Activated CD4-positive, alpha-beta T cell treated with anti-CD3 and anti-CD28 coated beads for 4 hours (primary cell): ENCODE results near the gene BANP.
"Not testable (repeated sequence)": the region's sequence is repeated elsewhere in the genome, so short reads cannot be mapped to it uniquely, and the experiment has no call there.

Experiments
- DNase-seq, 2 donors: peaks; one replicate each; pipeline ENCODE4 v3.0.0-alpha.2; 2020

The BANP gene

DNA sequence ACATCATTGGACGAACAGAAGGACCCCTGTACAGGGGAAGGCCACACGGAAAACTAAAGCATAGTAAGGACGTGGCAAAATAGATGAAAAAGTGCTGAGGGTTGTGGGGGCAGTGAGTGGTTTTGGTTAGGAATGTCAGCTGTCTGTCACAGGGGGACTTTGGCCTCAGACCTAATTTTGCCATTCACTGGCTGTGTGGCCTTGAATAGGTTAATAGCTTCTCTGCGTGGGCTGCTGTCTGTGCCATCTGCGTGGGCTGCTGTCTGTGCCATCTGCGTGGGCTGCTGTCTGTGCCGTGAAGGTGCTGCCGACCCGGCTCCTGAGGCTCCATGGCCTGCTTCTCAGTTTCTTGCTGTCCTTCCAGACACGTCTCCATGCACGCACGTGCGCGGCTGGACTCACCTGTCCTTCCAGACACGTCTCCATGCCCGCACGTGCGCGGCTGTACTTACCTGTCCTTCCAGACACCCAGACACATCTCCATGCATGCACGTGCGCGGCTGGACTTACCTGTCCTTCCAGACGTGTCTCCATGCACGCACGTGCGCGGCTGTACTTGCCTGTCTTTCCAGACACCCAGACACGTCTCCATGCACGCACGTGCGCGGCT, 47.1 kb downstream of the BANP start:
- DNase-seq = not testable (repeated sequence)

DNA sequence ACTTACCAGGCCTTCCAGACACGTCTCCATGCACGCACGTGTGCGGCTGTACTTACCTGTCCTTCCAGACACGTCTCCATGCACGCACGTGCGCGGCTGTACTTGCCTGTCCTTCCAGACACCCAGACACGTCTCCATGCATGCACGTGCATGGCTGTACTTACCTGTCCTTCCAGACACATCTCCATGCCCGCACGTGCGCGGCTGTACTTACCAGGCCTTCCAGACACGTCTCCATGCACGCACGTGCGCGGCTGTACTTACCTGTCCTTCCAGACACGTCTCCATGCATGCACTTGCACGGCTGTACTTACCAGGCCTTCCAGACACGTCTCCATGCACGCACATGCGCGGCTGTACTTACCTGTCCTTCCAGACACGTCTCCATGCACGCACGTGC, 47.8 kb downstream of the BANP start:
- DNase-seq = not testable (repeated sequence)

DNA sequence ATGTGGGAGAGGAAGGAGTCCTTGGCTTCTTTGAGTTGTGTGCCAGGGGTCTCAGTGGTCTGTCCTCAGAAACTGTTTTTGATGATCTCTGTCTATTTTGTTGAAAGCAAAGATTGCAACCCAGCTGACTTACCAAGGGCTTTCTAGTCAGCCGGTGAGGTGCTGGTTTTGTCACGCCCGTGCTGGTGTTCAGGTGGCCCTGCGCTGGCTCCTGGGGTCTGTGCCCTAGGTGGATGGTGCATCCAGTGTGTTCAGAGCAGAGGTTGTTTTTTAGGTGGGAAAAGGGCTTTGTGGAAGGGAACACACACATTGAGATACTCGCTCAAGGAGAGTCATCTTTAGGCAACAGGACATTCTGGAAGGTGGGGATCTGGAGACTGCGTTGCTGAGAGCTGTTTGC, 51.0 kb downstream of the BANP start:
- no peak for DNase-seq

DNA sequence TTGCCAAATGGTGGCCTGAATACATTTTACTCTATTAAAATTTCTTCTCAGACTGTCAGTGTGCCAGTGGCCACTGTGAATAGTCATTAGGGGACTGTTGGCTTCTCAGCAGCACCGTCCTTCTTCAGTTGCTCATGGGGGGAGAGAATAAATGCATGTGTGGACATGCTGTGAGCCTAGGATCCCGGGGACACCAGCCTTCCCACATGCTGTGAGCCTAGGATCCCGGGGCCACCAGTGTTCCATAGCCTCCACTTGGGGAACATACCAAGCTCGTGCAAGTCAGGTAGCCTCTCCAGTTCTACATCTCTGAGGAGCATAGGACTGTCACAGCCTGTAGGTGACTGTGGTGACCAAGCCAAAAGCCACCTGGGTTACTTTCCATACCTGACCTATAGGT, 51.5 kb downstream of the BANP start:
- DNase-seq = no peak

DNA sequence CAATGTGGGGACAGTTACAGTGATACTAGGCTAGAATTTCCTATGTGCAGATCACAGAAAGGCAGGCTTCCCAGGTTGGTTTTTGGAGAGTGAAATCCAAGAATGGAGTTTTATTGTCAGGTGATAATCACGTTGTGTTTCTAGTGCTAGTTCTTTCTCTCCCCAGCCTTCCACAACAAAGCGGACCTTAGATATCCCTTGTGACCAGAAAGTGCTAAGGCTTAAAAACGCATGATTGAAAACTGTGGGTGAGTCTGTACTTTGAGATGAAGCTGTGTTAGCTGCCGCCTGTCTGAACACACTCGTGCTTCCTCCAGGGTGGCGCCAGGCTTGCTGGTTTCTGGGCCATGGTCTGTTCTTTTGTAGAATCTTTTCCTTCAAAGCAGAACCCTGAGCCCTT, 52.1 kb downstream of the BANP start:
- DNase-seq = no peak

DNA sequence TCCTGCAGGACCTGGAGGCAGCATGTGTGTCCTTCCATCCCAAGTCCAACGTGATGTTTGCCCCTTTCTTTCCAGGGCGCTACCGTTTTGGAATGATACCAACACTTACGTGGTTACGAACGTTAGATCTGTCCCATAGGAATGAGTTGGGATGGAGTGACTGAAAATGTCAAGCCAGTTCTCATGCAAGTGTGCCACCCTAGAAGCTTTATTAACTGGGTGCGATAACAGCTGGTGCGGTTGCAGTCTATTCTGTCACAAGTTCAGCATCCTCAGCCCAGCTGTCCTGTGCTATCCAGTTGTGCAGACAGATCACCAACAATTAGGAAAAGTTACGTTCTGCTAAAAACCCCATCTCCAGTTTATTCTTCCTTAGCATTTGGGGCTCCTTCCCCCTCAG, 52.5 kb downstream of the BANP start:
- no peak for DNase-seq

DNA sequence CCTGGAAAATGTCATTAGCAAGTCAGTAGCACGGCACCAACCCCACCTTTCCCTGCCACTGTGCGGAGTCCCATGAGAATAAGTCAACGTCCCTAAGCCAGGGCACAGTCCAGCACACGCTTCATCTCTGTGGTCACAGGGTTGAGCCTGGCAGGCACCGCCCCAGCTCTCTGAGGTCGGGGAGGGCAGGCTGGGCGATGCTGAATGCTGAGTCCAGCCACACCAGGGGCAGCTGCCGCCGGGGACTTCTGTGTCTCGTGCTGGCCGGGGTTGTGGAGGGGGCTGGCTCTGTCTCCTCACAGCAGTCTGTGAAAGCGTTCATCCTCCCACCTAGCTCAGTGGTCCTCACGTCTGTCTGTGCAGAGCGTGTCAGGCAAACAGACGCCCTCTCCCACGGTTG, 53.2 kb downstream of the BANP start:
- DNase-seq = no peak

DNA sequence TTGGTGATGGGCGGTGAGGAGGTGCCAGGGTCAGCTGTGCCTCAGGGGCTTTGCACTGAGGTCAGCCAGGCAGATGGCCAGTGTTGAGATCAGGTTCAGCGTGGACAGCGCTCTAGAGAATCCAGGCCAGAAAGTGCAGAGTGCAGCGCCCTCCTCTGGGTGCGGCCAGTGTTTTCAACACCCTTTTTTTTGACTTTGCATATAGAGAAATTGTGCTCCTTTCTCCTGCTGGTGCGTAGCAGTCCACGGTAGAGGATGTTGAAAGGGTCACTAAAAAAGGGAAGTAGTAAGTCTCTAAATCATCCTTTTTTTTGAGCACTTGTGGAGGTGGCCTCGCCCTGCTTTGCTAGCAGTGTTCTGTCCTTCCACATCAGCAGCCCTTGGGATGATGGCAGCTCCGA, 53.9 kb downstream of the BANP start:
- DNase-seq = no peak

DNA sequence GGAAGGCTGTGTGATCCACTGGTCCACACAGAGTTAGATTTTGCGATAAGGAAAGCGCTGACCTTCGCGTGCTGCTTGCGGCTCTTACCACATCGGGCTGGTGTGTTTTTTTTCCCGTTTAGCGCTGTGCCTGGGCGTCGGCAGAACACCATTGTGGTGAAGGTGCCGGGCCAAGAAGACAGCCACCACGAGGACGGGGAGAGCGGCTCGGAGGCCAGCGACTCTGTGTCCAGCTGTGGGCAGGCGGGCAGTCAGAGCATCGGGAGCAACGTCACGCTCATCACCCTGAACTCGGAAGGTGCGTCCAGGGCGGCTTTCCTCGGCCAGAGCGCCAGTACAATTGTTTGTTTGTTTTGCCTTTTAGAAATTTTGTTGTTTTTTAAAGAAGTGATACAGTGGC, 54.7 kb downstream of the BANP start:
- no peak for DNase-seq

DNA sequence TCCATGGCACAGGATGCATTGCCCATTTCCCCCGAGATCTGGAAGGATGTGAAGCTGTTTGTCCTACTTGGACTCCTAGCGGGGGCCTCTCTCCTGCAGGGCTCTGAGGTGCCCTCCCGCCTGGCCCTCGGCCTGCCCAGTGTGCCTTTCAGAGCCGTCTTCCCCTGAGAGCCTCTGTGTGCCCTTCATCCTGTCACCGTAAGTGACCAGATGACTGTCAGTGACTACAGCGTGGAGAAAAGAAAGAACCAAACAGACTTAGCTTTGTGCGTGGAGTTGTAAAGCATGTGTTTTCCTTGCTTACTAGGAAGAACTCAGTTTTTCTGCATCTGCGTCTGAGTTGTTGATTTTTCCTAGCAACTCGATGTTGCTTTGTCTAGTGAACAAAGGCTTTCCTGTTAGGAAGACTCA, 56.1 kb downstream of the BANP start:
- DNase-seq = no peak

DNA sequence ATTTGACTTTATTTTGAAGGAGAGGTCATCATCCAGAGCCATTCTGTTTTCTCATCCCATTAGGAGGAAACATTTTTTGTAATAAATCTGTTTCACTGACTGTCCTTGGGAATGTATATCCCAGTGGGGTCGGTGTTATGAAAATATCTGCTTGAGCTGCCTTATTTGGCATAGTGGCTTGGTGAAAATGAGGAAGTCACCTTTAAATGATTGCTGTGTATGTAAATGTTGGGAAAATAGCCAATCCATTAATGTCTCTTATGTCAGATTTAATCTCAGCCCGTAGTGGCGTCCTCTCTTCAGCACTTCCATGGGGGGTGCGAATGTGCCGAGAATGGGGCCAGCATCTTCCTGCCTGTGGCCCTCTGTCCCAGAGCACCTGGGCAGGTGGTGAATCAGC, 57.6 kb downstream of the BANP start:
- no peak for DNase-seq

DNA sequence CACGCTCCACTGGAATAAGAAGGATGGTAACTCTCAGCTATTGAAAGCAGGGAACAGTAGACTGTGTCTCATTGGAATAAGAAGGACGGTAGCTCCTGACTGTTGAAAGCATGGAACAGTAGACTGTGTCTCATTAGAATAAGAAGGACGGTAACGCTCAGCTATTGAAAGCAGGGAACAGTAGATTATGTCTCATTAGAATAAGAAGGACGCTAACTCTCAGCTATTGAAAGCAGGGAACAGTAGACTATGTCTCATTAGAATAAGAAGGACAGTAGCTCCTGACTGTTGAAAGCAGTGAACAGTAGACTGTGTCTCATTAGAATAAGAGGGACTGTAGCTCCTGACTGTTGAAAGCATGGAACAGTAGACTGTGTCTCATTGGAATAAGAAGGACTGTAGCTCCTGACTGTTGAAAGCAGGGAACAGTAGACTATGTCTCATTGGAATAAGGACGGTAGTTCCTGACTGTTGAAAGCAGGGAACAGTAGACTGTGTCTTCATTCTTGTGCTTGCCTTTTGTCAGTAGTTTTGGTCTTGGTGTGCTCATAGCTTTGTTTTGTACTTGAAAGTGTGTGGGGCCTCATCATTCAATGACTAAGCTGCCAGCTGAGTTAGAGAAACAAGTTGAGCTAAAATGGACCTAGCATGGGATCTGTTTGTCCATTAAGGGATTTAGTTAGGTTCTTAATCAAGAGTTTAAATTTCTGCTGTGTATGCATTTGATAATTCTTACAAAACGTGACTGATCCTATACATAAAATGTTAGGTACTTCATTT, 58.5 kb downstream of the BANP start:
- no peak for DNase-seq

DNA sequence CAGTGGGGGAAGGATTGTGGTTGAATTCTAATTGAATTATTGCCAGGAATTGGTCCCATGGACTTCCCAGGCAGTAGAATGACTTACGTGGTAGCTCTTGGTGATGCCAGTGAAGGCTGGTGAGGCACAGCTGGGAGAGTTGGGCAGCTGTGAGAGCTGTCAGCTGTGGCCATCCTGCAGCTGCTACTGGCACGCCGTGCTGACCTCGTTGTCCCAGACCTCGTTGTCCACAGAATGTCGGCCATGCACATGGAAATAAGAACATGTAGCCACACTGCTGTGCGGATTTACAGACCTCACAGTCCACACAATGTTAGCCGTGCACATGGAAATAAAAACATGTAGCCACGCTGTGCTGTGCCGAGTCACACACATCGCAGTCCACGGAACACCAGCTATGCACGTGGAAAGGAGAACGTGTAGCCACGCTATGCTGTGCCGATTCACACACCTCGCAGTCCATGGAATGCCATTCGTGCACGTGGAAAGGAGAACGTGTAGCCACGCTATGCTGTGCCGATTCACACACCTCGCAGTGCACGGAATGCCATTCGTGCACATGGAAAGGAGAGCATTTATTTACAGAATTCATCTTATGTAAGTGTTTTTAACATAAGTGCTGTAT, 59.2 kb downstream of the BANP start:
- no peak for DNase-seq

DNA sequence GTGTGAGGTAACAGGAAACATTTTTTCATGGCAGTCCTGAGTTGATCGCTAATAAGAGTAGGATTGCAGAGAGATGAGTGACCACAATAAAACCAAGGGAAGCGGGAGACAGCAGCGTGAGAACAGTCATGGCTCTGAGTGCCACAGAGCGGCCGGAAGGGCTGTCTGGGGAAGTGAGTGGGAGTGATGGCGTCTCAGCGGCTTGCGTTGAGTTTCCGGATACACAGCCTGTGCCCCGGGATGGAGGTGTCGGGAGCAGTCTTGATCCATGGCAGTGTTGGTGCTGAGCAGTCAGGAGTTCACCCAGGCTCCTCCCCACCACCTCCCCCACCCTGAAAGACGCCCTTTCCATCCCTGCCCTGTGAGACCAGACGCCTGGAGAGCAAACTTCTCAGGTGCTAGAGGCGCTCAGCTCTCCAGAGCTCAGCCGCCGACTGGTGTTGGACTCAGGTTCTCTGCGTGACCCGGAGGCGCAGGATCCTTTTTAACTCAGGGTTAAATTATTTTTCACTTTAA, 59.8 kb downstream of the BANP start:
- DNase-seq = no peak

DNA sequence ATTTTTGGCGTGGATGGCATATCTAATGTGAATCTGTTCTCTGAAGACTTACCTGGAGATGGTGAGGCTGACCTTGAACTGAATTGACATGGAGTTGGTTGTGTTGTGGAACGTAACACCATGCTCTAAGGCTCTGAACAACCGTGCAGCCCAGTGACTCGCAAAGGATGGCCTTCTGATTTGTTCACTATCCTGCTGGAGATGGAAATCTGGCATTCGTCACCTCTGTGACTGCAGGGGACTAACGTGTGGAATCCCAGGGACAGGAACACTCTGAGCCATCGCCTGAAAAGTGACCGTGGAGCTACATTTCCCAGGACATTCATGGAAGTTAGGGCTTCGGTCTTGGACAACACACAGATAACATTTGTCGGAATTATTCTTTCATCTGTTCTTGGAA, 61.1 kb downstream of the BANP start:
- DNase-seq = no peak

DNA sequence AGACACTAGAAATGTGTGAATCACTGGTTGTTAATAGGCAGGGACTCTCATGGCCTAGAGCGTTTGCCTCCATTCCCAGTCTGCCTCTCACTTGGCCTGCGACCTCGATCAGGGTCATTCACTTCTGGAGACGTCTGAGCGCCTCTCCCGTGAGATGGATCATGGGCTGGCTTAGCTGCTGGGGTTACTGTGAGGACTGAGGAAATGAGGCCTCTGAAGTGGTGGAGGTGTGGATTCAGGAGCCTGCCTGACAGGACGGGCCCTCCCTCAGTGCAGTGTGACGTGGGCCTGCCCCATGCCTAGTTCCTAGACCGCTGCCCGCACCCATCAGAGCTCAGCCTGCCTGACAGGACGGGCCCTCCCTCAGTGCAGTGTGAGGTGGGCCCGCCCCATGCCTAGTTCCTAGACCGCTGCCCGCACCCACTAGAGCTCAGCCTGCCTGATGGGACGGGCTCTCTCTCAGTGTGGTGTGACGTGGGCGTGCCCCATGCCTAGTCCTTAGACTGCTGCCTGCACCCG, 61.9 kb downstream of the BANP start:
- DNase-seq = no peak

DNA sequence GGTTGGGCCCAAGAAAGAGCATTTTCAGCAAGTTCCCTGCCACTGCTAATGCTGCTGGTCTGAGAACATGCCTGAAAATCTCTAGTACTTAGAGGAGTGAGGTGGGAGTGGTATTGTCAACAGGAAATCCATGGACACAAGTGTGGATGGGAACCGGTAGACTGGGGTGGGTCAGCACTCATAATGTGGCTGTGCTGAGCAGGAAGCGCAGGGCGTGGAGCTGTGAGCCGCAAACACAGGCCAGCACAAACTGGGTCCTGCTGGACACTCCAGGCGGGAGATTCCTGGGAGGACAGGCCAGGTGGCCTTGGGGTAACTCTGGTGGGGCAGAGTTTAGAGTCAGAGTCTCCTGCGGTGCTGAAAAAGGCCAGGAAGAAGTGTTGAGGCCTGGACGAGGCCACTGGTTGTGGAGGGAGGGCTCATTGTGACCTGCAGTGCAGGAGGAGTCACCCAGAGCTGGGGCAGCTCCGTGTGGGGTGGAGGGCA, 62.6 kb downstream of the BANP start:
- DNase-seq = no peak

DNA sequence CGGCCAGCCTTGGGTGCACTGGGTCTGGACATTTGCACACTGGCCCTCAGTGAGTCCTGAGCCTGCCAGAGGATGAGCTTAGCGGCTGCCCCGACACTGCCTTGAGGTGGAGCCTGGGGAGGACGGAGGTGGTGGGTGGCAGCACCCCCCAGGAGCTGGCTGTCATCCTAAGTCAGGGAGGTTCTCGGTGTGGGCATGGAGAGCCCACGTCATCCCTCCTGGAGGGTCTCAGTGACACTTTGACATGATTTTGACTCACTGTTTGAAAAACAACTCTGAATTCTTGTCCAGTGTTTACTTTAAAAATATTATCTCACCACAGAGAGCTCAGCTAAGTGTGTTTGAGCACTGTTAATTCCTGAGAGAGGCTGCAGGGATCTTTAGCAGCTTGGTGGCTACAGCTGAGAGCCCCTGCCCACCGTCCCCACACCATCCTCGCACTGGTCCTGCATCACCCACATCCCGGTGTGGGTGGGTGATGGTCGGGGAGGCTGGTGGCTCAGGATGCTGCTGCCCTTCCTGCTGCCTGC, 63.1 kb downstream of the BANP start:
- no peak for DNase-seq

DNA sequence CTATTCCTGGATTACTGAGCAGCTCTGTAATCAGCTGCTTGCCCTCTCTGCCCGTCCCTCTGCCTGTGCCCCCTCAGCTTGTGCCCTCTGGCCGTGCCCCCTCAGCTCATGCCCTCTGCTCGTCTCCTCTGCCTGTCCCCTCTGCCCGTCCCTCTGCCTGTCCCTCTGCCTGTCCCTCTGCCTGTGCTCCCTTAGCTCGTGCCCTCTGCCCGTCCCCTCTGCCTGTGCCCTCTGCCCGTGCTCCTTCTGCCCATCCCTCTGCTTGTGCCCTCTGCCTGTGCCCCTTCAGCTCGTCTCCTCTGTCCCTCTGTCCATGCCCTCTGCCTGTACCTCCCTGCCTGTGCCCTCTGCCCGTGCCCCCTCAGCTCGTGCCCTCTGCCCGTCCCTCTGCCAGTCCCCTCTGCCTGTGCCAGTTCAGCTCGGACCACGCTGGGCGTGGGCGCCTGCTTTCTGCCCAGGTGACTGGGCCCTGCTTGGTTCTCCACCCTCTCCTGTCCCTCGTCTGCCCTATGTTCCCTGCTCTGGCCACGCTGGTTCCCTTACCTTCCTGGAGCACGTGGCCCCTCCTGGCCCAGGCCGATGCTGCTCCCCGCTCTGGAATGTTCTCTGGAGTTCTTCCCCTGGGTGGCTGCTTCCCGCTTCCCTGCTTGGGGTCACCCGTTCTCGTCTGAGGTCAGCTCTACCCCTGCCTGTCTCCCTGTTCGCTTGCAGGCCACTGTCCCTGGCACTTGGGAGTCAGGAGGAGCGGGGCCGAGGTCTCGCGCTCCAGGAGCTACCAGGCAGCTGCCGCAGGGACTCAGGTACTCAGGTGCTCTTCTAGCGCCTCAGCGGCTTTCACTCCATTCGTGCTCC, 63.9 kb downstream of the BANP start:
- DNase-seq = no peak

DNA sequence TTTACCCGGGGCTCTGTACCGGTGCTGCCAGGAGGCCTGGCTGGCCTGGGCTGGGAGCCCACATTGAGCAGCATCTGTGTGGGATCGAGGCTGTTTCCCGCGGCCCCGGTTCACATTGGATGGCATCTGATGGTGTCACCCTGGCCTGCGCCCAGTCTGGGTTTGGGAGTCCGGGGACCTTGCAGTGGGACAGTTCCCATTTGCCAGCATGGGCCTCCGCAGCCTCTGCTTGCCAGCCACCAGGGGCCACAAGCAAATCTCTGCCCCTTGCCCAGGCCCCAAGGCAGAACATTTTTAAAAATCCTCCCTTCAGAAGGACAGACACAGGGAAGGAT, 64.5 kb downstream of the BANP start:
- DNase-seq = no peak

DNA sequence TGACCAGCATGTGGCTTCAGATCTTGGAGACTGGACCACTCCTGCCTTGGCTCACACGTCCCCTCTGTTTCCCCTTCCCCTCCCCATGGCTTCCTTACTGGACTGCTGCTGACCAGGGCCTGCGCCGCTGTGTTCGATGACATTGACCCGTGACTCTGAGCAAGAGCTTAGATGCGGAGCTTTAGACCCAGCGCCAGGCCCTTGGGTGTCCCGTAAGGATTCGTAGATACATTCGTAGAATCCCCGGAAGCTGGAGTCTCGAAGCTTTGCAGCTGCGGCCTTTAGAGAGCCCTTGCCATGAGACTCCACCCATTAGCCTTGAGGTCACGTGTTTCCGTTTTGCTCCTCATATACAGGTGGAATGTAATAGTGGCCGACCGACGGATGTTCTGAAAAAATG, 65.2 kb downstream of the BANP start:
- DNase-seq = not testable (repeated sequence)

DNA sequence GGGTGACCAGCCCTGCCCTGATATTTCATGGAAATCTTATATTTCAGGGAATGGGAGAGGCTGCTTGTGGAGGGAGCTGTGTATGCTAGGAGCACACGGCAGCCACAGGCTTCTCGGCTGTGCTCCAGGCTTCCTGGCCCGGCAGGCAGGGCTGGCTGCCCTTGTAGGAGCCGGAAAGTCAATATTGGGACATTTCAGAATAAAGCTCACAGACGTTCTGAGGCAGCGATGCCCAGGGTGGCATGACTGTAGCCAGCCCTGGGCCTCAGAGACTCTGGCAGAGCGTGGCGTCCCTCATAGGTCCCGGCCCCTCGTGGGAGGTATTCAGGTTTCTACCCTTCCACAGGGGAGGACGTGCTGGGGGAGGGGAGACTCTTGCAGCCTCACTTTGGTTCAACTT, 65.7 kb downstream of the BANP start:
- no peak for DNase-seq
